ENCODE data around the gene TOR4A. TPM values are rescaled to one million over a fixed set of nuclear protein-coding genes. Genes with fewer than 3 reads are reported as not detected.
A peak's percentile ranks its signal among the peaks of the same experiment; 100 is the strongest.
"Not testable (repeated sequence)": the region's sequence is repeated elsewhere in the genome, so short reads cannot be mapped to it uniquely, and the experiment has no call there.

Gene TOR4A
- total RNA-seq, 2 donors from 2014 or later, result 4.9 to 11.5 TPM

DNA sequence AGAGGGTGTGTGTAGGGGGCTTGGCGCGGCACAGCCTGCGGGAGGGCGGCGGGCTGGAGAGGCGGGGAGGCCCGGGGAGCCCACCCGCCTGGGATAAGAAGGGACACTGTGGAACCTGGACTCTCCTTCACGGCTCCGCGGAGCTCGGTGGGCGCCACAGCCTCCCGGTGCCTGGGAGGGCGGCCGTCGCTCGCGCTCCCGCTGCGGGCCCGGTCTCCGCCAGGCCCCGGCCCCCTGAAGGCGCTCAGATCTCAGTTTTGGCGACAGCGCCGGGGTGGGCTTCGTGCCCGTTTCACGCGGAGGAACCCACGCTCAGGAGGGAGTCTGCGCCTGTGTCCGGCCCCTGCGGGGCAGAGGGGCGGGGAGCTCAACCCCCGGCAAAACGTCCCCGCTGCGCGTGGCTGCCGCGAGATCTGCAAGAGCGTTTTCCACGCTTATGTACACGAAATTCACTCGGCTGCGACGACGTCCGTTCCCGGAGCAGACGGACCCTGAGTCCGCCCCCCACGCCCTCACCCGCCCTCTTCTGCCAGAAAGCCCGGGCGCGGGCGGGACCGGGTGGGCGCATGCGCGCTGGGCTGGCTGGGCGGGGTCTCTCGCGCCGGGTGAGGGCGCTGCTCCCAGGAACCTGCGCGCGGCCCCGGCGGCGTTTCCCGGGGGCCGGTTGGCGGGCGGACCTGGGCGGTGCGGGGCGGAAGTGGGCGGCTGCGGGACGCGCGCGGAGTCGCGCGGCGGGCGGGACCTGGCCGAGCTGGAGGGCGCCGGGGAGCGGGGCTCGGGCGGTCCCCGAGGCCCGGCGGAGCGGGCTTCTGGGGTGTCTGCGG lies 22.7 kb upstream of the TOR4A start, which contains the start of gene NELFB:
Gene NELFB (plus strand): TSS at position 704 of the 824 bp plus-strand sequence.
- H3K9me3 Mint-ChIP-seq, result no peaks in the 10 kb centered on the region
- H3K4me1 Mint-ChIP-seq, result peaks cover 4% of the 10 kb centered on the region
- peak within 1 kb of the TSS; percentile 85 for H3K4me3 Mint-ChIP-seq
- no peaks in the 10 kb centered on the region for H3K27me3 Mint-ChIP-seq
- ATAC-seq (replicated peaks), result peak; percentile 89
- peak within 1 kb of the TSS; percentile 76 for H3K27ac Mint-ChIP-seq
- peaks cover 40% of the 10 kb centered on the region for H3K36me3 Mint-ChIP-seq (ENCODE audit: low read depth)

DNA sequence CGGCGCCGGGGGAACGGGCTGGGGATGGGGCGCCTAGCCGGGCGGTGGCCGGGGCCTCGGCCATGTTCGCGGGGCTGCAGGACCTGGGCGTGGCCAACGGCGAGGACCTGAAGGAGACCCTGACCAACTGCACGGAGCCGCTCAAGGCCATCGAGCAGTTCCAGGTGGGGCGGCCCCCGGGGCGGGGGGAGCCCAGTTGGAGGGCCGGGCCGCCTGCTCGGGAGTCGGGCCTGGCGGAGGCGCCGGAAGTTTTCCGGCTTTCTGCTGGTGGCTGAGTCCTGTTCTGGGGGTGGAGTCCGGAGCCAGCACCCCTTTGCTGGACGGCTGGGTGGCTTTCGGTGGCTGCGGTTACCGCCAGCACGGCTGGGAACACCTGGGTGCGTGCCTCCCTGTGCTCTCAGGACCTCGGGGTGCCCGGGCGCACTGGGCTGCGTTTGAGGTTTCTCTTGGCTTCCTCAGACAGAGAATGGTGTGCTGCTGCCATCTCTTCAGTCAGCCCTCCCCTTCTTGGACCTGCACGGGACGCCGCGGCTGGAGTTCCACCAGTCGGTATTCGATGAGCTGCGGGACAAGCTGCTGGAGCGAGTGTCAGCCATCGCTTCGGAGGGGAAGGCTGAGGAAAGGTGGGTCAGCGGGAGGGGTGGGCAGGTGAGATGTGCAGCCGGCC lies 21.9 kb upstream of the TOR4A start:
- H3K36me3 Mint-ChIP-seq (ENCODE audit: low read depth), result peaks cover 40% of the 10 kb centered on the region
- H3K9me3 Mint-ChIP-seq, result no peaks in the 10 kb centered on the region
- peak overlapping the region; percentile 85 for H3K4me3 Mint-ChIP-seq
- peaks cover 4% of the 10 kb centered on the region for H3K4me1 Mint-ChIP-seq
- no peak for ATAC-seq (replicated peaks)
- no peaks in the 10 kb centered on the region for H3K27me3 Mint-ChIP-seq
- H3K27ac Mint-ChIP-seq, result no peak overlapping the region

DNA sequence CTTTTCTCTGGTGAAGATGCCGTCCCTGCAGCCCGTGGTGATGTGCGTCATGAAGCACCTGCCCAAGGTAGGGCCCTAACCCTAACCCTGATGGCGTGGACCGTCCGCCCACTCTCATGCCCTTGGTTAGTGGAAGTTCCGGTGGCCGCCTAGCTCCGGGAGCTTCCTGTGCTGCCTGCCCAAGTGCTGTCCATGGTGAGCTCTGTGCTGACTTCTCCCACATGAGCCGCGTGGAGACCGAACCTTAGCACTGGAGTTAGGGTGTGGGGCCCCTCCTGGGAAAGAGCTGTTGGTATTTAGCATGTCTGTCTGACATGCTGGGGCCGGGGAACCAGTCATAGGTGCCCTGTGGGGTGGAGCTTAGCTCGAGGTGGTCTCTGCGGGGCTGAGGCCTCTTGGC lies 21.2 kb upstream of the TOR4A start:
- H3K4me1 Mint-ChIP-seq, result peaks cover 4% of the 10 kb centered on the region
- H3K4me3 Mint-ChIP-seq, result peak overlapping the region; percentile 85
- H3K27me3 Mint-ChIP-seq, result no peaks in the 10 kb centered on the region
- H3K36me3 Mint-ChIP-seq (ENCODE audit: low read depth), result peaks cover 40% of the 10 kb centered on the region
- ATAC-seq (replicated peaks), result no peak
- no peaks in the 10 kb centered on the region for H3K9me3 Mint-ChIP-seq
- no peak overlapping the region for H3K27ac Mint-ChIP-seq

DNA sequence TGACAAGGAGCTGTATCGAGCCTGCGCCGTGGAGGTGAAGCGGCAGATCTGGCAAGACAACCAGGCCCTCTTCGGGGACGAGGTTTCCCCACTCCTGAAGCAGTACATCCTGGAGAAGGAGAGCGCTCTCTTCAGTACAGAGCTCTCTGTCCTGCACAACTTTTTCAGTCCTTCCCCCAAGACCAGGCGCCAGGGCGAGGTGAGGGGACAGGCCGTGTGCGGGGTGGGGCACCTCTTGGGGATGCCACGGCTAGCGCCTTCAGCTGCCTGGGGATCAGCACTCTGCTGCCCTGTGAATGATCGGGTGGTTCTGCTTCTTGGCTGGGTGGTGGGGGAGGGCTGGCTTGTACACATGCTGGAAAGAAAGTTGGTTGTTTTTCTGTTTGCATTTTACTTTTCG lies 20.7 kb upstream of the TOR4A start:
- no peaks in the 10 kb centered on the region for H3K9me3 Mint-ChIP-seq

DNA sequence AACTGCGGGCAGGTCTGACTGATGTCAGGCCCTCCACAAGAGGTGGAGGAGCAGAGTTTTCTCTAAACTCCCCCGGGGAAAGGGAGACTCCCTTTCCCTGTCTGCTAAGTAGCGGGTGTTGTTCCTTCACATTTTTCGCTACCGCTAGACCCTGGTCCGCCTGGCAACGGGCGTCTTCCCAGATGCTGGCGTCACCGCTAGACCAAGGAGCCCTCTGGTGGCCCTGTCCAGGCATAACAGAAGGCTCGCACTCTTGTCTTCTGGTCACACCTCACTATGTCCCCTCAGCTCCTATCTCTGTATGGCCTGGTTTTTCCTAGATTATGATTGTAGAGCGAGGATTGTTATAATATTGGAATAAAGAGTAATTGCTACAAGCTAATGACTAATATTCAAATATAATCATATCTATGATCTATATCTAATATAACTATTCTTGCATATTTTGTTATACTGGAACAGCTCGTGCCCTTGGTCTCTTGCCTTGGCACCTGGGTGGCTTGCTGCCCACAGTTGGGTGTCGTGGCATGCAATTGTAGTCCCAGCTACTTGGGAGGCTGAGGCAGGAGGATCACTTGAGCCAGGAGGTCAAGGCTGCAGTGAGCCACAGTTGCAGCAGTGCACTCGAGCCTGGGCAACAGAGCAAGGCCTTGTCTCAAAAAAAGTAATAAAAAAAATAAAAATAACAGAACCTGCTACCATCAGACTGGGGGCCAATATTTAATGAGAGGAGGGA lies 15.2 kb upstream of the TOR4A start:
- not testable (repeated sequence) for H3K9me3 Mint-ChIP-seq; H3K4me3 Mint-ChIP-seq; H3K4me1 Mint-ChIP-seq; ATAC-seq (replicated peaks); H3K27ac Mint-ChIP-seq; H3K27me3 Mint-ChIP-seq
- H3K36me3 Mint-ChIP-seq (ENCODE audit: low read depth), result peaks cover 58% of the 10 kb centered on the region

More for the DNA sequence above, 20.7 kb upstream of the TOR4A start:
- Mint-ChIP-seq H3K27me3 (no peaks in the 10 kb centered on the region), H3K4me1 (peaks cover 4% of the 10 kb centered on the region), H3K4me3 (peak overlapping the region; percentile 85), H3K27ac (no peak overlapping the region), H3K36me3 (ENCODE audit: low read depth) (peaks cover 45% of the 10 kb centered on the region)
- ATAC-seq (replicated peaks), result no peak

DNA sequence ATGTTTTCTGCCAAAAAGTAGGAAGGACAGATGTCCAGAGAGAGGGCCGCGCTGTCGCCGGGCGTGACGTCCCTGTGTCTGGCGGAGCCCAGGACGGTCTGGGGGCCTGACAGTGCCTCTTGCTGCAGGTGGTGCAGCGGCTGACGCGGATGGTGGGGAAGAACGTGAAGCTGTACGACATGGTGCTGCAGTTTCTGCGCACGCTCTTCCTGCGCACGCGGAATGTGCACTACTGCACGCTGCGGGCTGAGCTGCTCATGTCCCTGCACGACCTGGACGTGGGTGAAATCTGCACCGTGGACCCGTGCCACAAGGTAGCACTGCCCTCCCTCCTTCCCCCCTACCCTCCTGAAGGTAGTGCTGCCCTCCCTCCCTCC lies 14.6 kb upstream of the TOR4A start:
- peaks cover 58% of the 10 kb centered on the region for H3K36me3 Mint-ChIP-seq (ENCODE audit: low read depth)
- H3K9me3 Mint-ChIP-seq, result no peaks in the 10 kb centered on the region
- no peak overlapping the region for H3K27ac Mint-ChIP-seq
- no peaks in the 10 kb centered on the region for H3K4me1 Mint-ChIP-seq
- no peaks in the 10 kb centered on the region for H3K27me3 Mint-ChIP-seq
- ATAC-seq (replicated peaks), result no peak
- no peak overlapping the region for H3K4me3 Mint-ChIP-seq

DNA sequence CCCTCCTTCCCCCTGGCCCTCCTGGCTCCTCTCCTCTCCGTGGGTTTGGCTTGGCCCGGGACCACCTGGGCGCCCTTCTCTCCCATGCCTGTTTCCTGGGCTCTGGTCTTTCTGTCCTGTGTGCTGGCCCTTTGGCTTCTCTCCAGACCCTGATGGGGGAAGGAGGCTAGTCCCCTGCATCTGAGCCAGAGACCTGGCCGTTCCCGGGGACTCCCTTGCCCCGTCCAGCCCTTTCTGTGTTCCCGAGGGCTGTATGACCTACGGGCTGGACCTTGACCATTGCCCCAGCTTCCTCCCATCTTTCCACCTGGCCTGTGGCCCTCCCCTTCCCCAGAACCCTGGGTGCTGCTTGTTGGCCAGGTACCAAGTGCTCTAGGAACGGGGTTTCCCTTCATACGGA lies 14.0 kb upstream of the TOR4A start:
- Mint-ChIP-seq H3K4me3 (no peak overlapping the region), H3K27me3 (no peaks in the 10 kb centered on the region), H3K36me3 (ENCODE audit: low read depth) (peaks cover 58% of the 10 kb centered on the region), H3K27ac (no peak overlapping the region), H3K9me3 (no peaks in the 10 kb centered on the region), H3K4me1 (peaks cover 1% of the 10 kb centered on the region)
- no peak for ATAC-seq (replicated peaks)

DNA sequence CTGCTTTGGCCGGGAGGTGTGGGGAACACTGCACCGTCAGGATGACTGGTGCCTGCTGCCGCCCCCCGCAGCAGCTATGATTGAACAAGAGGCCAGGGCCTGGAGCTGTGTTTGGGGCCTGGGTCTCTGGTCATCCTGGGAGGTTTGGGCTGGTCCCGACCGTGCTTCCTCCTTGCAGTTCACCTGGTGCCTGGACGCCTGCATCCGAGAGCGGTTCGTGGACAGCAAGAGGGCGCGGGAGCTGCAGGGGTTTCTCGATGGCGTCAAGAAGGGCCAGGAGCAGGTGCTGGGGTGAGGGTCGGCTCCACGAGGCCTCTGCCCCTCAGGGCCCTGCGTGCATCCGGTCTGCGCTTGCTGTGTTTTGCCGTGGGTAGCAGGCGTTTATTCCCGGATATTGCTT lies 13.5 kb upstream of the TOR4A start:
- H3K27me3 Mint-ChIP-seq, result no peaks in the 10 kb centered on the region
- no peak for ATAC-seq (replicated peaks)
- H3K4me1 Mint-ChIP-seq, result peaks cover 5% of the 10 kb centered on the region
- no peak overlapping the region for H3K27ac Mint-ChIP-seq
- H3K36me3 Mint-ChIP-seq (ENCODE audit: low read depth), result peaks cover 58% of the 10 kb centered on the region
- H3K4me3 Mint-ChIP-seq, result no peak overlapping the region
- no peaks in the 10 kb centered on the region for H3K9me3 Mint-ChIP-seq

DNA sequence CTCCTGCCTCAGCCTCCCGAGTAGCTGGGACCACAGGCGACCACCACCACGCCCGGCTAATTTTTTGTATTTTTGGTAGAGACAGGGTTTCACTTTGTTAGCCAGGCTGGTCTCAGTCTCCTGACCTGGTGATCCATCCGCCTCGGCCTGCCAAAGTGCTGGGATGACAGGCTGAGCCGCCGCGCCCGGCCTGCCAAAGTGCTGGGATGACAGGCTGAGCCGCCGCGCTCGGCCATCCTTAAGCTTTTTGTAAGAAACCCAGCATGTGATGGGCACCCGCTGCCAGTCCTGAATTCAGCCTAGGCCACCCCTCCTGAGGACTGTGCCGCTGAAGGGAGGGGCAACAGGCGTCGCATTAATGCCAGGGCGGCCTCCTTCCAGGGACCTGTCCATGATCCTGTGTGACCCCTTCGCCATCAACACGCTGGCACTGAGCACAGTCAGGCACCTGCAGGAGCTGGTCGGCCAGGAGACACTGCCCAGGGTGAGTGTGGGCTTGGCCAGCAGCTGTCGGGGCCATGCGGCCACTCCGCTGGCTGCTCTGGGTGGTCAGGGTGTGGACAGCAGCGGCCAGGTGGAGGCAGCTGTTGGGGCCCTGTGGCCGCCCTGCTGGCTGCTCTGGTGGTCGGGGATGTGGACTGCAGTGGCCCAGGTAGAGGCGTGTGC lies 11.9 kb upstream of the TOR4A start:
- no peak overlapping the region for H3K27ac Mint-ChIP-seq
- H3K36me3 Mint-ChIP-seq (ENCODE audit: low read depth), result peaks cover 65% of the 10 kb centered on the region
- H3K27me3 Mint-ChIP-seq, result no peaks in the 10 kb centered on the region
- H3K4me1 Mint-ChIP-seq, result peaks cover 5% of the 10 kb centered on the region
- no peak for ATAC-seq (replicated peaks)
- H3K9me3 Mint-ChIP-seq, result no peaks in the 10 kb centered on the region
- H3K4me3 Mint-ChIP-seq, result no peak overlapping the region

DNA sequence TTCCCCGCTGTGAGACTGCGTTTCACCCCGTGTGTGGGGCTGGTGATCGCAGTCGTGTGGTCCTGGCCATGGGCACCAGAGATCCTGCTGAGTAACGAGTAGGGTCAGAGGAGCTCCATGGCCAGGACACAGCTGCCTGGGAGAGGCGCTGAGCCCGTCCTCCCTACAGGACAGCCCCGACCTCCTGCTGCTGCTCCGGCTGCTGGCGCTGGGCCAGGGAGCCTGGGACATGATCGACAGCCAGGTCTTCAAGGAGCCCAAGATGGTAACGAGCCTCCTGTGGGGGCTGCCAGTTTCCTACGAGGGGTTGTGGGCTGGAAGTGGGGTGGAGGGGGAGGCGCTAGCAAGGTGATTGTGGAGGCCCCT lies 11.4 kb upstream of the TOR4A start:
- ATAC-seq (replicated peaks), result no peak
- H3K9me3 Mint-ChIP-seq, result no peaks in the 10 kb centered on the region
- no peak overlapping the region for H3K4me3 Mint-ChIP-seq
- peaks cover 68% of the 10 kb centered on the region for H3K36me3 Mint-ChIP-seq (ENCODE audit: low read depth)
- no peaks in the 10 kb centered on the region for H3K27me3 Mint-ChIP-seq
- no peak overlapping the region for H3K27ac Mint-ChIP-seq
- peaks cover 5% of the 10 kb centered on the region for H3K4me1 Mint-ChIP-seq

DNA sequence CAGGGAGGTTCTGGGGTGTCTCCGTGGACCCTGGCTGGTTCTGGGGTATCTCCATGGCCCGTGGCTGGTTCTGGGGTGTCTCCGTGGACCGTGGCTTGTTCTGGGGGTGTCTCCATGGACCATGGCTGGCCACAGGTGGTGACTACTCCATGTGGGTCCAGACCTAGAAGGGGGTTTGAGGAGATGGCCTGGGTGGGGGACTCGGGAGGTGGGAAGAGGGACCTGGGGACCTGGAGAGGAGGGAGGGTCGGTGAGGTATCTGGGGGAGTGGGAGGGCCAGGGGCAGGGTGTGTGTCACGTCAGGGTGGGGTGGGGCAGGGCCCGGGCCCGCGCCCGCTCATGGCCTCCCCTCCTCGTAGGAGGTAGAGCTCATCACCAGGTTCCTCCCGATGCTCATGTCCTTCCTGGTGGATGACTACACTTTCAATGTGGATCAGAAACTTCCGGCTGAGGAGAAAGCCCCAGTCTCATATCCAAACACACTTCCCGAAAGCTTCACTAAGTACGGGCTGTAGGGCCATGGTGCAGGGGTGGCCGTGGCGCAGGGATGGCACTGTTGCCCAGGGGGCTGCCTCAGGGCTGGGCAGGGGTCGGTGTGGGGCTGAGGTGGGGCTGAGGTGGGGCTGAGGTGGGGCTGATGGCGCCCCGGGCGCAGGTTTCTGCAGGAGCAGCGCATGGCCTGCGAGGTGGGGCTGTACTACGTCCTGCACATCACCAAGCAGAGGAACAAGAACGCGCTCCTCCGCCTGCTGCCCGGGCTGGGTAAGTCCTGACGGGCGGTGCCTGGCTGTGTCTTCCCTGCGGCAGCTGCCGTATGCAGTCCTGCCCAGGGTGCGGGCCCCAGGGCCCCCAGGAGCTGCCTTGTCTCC lies 10.7 kb upstream of the TOR4A start:
- Mint-ChIP-seq H3K27ac (no peak overlapping the region), H3K4me1 (peaks cover 5% of the 10 kb centered on the region), H3K27me3 (no peaks in the 10 kb centered on the region), H3K36me3 (ENCODE audit: low read depth) (peaks cover 68% of the 10 kb centered on the region), H3K9me3 (no peaks in the 10 kb centered on the region), H3K4me3 (no peak overlapping the region)
- no peak for ATAC-seq (replicated peaks)

DNA sequence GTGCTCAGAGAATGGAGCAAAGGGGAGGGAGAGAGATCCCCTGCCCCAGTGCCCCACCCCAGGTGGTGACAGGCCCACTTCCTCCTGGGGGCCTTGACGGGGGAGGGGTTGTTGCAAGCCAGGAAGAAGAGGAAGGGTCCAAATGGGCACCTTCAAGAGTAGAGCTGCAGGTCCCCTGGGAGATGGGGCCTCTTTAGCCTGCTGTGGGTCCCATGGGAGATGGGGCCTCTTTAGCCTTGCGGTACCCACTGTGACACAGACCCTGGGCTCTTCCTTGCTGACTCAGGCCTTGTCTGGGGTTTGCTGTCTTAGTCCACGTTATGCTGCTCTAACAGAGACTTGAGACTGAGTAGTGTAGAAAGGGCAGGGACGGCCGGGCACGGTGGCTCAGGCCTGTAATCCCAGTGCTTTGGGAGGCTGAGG lies 9.6 kb upstream of the TOR4A start:
- peaks cover 5% of the 10 kb centered on the region for H3K4me1 Mint-ChIP-seq
- H3K4me3 Mint-ChIP-seq, result no peak overlapping the region
- no peak for ATAC-seq (replicated peaks)
- H3K9me3 Mint-ChIP-seq, result no peaks in the 10 kb centered on the region
- H3K36me3 Mint-ChIP-seq (ENCODE audit: low read depth), result peaks cover 64% of the 10 kb centered on the region
- no peak overlapping the region for H3K27ac Mint-ChIP-seq
- no peaks in the 10 kb centered on the region for H3K27me3 Mint-ChIP-seq

DNA sequence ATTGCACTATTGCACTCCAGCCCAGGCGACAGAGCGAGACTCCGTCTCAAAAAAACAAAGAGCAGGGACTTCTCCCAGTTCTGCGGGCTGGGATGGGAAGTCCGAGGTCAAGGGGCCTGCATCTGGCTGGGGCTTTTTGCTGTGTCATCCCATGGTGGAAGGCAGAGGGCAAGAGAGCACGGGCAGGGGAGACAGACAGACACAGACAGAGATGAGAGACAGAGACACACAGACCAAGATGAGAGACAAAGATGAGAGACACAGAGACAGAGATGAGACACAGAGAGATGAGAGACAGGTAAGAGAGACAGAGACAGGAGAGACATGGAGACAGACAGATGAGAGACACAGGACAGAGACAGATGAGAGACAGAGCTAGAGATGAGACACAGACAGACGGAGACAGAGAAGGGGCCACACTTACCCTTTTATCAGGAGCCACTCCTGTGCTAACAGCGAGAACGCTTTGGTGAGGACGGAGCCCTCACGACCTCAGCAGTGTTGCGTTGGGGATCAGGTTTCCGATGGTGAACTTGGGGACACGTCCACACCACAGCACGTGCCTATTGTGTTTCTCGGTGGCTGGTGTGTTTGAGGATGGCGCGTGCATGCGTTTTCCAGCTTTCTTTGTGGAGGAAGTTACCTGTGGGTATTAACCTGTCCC lies 8.9 kb upstream of the TOR4A start:
- Mint-ChIP-seq H3K4me3 (no peak overlapping the region), H3K27me3 (no peaks in the 10 kb centered on the region), H3K27ac (no peak overlapping the region), H3K36me3 (ENCODE audit: low read depth) (peaks cover 68% of the 10 kb centered on the region), H3K9me3 (no peaks in the 10 kb centered on the region), H3K4me1 (peaks cover 5% of the 10 kb centered on the region)
- ATAC-seq (replicated peaks), result no peak

All from activated T-helper 17 cell treated with anti-CD3 and anti-CD28 coated beads, Interleukin-2, amount 50 U/mL, for 72 hours (primary cell).